Omental fat pad (tissue), 4 donors: ENCODE measurements around the gene HTR6. TPM values are rescaled to one million over a fixed set of nuclear protein-coding genes. Genes with fewer than 3 reads are reported as not detected.

ENCODE experiments used
- ATAC-seq: fragments of 150-250 bp; one replicate; pipeline ENCODE4 v1.9.1; 2016; ENCODE audit warnings: mild to moderate bottlenecking, moderate library complexity; ENCODE audit not compliant: low FRiP score
- DNase-seq: peaks from one replicate; pipeline ENCODE4 v3.0.0-alpha.2; 2019; ENCODE audit warnings: low spot score
- total RNA-seq, 4 donors: library from RNA; depleted of rRNA; stranded (reverse); fragments of >200 nt; gene quantifications; one replicate each; pipeline ENCODE4 v1.1.0, GENCODE V29; 2016
- TF ChIP-seq, protein P1 (sequence below), 3 donors: fragments of 450-650 bp; IDR thresholded peaks; one replicate each; pipeline ENCODE4 v1.5.1; 2016 to 2017; ENCODE audit warnings: antibody characterized with exemption in 3 of 3, mild to moderate bottlenecking in 3 of 3, moderate library complexity in 2 of 3

Gene HTR6
- total RNA-seq, 4 donors from 2014 or later = not detected

DNA sequence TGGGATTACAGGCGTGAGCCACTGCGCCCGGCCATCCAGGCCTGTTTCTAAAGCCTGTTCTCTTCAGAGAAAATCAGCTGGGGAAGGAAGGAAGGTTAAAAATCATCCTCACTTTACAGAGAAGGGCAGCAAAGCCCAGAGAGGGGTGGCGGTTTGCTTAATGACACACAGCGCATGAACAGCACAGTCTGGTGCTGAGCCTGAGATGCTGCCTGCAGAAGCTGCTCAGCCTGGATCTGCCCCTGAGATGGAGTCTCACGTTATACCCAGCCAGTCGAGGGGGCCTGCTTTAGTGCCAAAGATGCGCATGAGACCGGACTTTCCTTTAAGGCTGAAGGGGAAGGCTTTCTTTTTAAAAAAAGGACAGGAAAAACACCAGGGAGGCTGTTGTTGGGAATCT, 21.3 kb downstream of the HTR6 start:
- ATAC-seq = no peak
- TF ChIP-seq, protein P1, sequence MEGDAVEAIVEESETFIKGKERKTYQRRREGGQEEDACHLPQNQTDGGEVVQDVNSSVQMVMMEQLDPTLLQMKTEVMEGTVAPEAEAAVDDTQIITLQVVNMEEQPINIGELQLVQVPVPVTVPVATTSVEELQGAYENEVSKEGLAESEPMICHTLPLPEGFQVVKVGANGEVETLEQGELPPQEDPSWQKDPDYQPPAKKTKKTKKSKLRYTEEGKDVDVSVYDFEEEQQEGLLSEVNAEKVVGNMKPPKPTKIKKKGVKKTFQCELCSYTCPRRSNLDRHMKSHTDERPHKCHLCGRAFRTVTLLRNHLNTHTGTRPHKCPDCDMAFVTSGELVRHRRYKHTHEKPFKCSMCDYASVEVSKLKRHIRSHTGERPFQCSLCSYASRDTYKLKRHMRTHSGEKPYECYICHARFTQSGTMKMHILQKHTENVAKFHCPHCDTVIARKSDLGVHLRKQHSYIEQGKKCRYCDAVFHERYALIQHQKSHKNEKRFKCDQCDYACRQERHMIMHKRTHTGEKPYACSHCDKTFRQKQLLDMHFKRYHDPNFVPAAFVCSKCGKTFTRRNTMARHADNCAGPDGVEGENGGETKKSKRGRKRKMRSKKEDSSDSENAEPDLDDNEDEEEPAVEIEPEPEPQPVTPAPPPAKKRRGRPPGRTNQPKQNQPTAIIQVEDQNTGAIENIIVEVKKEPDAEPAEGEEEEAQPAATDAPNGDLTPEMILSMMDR (IDR thresholded peaks at IDR 0.05) = no peak
- DNase-seq = no peak

DNA sequence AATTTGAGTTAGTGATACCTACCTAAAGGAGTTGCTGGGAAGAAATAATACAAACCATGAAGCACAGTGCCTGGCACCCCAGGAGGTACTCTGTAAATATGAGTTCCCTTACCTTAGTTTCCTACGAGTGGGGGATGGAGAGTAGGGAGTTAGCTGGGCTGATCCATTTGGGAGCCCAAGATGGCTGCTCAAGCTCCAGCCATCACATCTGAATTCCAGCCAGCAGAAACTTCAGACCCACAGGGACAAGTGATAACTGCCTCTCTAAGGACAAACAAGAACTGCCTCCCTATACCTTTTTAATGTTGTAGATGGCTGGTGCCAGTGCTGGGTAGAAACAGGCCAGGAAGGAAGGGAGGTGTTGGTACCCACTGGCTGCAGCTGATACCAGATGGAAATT, 22.7 kb downstream of the HTR6 start:
- TF ChIP-seq, protein P1 (IDR thresholded peaks at IDR 0.05) = no peak
- DNase-seq (no peak), ATAC-seq (no peak)

DNA sequence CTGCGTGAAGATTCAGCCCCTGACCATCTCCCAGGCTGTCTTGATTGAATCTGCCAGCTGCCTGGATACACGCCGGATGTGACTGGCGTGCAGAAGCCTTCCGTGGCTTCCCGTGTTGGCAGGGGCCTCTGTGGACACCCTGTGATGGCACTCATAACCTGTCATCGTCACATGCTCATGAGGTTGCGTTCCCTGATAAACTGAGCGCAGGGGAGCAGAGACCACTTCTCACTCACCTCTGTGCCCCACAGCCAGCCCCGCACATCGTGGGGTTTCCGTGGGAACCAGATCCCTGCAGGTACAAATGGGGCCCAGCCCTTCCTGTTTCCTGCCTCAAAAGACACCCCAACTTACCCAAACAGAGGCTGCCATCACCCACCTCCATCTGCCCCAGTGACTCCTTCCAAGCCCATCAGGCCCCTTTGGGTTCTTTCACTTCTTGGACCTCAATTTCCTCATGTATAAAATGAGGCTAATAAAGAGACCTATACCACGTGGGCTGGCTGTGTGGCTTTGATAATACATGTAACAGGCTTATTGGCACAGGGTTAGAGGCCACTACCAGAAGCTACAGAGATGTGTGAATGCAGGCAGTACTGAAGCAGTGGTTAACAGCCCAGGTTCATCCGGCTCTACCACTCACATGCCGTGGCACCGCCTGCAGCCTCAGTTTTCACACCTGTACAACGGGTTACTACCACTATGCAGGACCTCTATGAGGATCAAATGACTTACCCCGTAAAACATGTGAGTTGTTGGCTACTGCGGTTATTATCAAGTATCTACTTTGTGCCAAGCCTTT, 23.6 kb downstream of the HTR6 start:
- TF ChIP-seq, protein P1 (IDR thresholded peaks at IDR 0.05) = no peak
- DNase-seq (no peak), ATAC-seq (no peak)

DNA sequence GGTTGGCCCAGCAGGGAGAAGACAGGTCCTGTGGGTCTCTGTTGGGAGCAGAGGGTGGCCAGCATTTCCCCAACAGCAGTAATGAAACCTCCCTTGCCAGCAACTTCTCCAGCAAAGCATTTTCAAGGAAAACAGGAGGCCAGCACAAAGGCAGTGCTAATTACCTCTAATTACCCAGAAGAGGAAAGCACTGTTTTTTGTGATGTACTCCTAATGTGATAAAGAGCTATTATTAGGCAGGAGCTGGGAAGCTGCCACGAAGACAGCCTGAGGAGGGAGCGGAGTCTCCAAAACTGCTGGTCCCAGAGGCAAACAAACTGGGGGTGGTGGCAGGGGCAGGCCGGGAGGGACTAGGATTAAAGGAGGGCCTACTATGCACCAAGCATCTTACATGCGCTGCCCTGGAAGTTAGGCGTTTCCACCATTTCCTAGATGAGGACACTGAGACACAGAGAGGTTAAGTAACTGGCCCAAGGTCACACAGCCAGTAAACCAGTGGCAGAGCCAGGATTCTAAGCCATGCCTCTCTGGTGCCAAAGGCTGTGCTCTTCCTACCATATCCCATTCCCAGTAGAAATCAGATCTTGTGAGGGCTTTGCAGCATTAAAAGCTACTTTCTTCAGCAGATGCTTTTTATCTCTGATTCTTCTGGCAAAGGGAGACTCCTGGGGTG, 24.5 kb downstream of the HTR6 start:
- TF ChIP-seq, protein P1 (IDR thresholded peaks at IDR 0.05) = no peak
- no peak for DNase-seq
- ATAC-seq = no peak

DNA sequence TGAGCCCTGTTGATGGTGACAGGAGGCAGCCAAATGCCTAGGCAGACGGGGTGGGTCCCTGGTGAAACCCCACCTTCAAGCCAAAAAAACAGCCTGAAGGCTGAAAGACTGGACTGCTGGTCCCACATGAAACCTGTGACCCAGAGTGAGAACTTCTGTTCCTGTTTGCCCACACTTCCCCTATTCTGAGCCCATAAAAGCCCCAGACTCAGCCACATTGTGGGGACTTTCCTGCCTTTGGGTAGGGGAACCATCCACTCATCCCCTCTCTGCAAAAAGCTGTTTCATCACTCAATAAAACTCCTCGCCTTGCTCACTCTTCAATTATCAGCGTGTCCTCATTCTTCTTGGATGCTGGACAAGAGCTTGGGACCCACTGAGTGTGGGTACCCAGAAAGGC, 25.2 kb downstream of the HTR6 start:
- TF ChIP-seq, protein P1 (IDR thresholded peaks at IDR 0.05) = no peak
- DNase-seq (no peak), ATAC-seq (no peak)

DNA sequence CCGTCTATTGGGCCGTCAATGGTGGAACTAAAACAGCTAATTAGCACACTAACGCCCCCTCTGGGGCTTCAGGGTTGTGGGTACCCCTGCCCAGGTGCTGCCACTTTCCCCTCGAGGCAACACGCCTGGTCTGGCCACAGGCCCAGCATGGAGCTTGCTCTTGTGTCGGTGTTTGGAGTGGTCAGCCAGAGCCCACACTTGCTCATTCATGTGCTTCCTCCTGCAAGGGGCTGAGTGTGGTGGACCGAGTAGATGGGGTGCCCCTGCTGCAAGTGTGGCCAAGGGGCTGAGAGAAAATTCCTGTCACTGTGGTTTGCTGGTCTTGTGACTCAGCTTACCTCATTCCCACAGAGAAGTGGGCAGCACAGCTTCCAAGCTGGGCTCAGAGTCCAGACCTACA, 25.7 kb downstream of the HTR6 start:
- TF ChIP-seq, protein P1 (IDR thresholded peaks at IDR 0.05) = no peak
- DNase-seq (no peak), ATAC-seq (no peak)

DNA sequence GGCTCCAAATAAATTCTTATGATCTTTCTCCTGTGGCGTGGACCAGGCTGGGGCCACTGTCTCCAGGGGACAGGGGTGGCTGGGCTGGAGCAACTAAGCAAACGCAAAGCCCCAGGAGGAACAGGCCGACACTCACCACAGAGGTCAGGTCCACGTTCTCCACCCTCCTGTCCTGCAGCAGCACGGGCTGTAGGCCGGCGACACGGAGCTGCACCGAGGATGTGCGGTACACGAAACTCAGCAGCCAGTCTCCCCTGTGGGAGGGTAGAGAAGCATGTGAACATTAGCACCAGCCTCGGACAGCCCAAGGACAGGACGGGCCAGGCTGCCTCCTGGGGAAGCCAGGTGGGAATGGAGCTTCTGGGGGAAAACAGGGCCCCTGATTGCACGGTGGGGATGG, 29.6 kb downstream of the HTR6 start:
- DNase-seq (no peak), ATAC-seq (no peak)
- TF ChIP-seq, protein P1 (IDR thresholded peaks at IDR 0.05) = no peak
